SK-N-SH (cell line): Measurements from ENCODE around the gene UMOD. TPM values are rescaled to one million over a fixed set of nuclear protein-coding genes. Genes with fewer than 3 reads are reported as not detected.

Source experiments
- CTCF ChIA-PET: fragments of 300-600, 350-600 bp; formaldehyde crosslinking; extraction: SDS; loops from one replicate; lab custom pipeline; 2021; lab: Yijun Ruan, JAX
- POLR2A ChIA-PET: fragments of 350-600 bp; sonication (Branson Sonifier 250); formaldehyde crosslinking; extraction: SDS; loops from one replicate; lab custom pipeline; 2020; ENCODE audit warnings: antibody characterized with exemption, inconsistent platforms; lab: Yijun Ruan, JAX
- DNase-seq: peaks from one replicate; pipeline ENCODE4 v3.0.0; 2012
- H2AFZ ChIP-seq: fragments of 200-600 bp; sonication (generic); 2 replicates; pipeline ENCODE4 v1.8.1; 2016; ENCODE audit warnings: antibody characterized with exemption, mild to moderate bottlenecking, low read depth
- H3F3A ChIP-seq: fragments of 200-600 bp; sonication (generic); replicated peaks from 2 replicates; pipeline ENCODE3; 2016; ENCODE audit warnings: antibody characterized with exemption, mild to moderate bottlenecking; ENCODE audit not compliant: insufficient read depth
- H3K27ac ChIP-seq, 2 experiments: fragments of 200-500 bp in 1 of 2; fragments of 200-600 bp in 1 of 2; sonication (Bioruptor generic) in 1 of 2; sonication (generic), shearing (Covaris generic) in 1 of 2; 2 replicates each; pipeline versions ENCODE4 v1.5.1 to v1.6.1; 2014 to 2016; ENCODE audit warnings: low read depth in 2 of 2, inconsistent platforms in 1 of 2, low read length in 1 of 2, mild to moderate bottlenecking in 1 of 2, mixed read lengths in 1 of 2
- H3K27me3 ChIP-seq: fragments of 200-600 bp; sonication (generic), shearing (Covaris generic); 2 replicates; pipeline ENCODE4 v1.6.1; 2016; ENCODE audit warnings: mixed run types; ENCODE audit not compliant: insufficient read depth
- H3K36me3 ChIP-seq, 2 experiments: fragments of 200-500 bp in 1 of 2; fragments of 200-600 bp in 1 of 2; sonication (Bioruptor generic) in 1 of 2; sonication (generic) in 1 of 2; replicated peaks in 1 of 2; 2 replicates each; pipeline versions ENCODE3 to v1.5.1; 2014 to 2016; ENCODE audit warnings: low read length in 1 of 2, mild to moderate bottlenecking in 1 of 2; ENCODE audit not compliant: insufficient read depth in 2 of 2, control insufficient read depth in 1 of 2
- H3K4me1 ChIP-seq, 2 experiments: fragments of 200-500 bp in 1 of 2; fragments of 200-600 bp in 1 of 2; sonication (Bioruptor generic) in 1 of 2; sonication (generic), shearing (Covaris generic) in 1 of 2; 2 replicates each; pipeline versions ENCODE4 v1.5.1 to v1.6.1; 2014 to 2016; ENCODE audit warnings: low read depth in 1 of 2, low read length in 1 of 2, mixed run types in 1 of 2; ENCODE audit not compliant: insufficient read depth in 2 of 2, control insufficient read depth in 1 of 2
- H3K4me2 ChIP-seq: fragments of 200-600 bp; sonication (generic), shearing (Covaris generic); 2 replicates; pipeline ENCODE4 v1.6.1; 2017; ENCODE audit warnings: mixed run types
- H3K4me3 ChIP-seq, 2 experiments: fragments of 200-500 bp in 1 of 2; fragments of 200-600 bp in 1 of 2; sonication (Bioruptor generic) in 1 of 2; sonication (generic), shearing (Covaris generic) in 1 of 2; 2 replicates each; pipeline versions ENCODE4 v1.5.1 to v1.8.1; 2014 to 2016; ENCODE audit warnings: low read depth in 2 of 2, inconsistent platforms in 1 of 2, low read length in 1 of 2, mild to moderate bottlenecking in 1 of 2, mixed read lengths in 1 of 2, moderate library complexity in 1 of 2
- H3K79me2 ChIP-seq: fragments of 200-600 bp; sonication (generic); 2 replicates; pipeline ENCODE4 v1.8.1; 2017; ENCODE audit warnings: mild to moderate bottlenecking; ENCODE audit not compliant: insufficient read depth
- H3K9ac ChIP-seq: fragments of 200-600 bp; sonication (generic); 2 replicates; pipeline ENCODE4 v1.6.1; 2017; ENCODE audit warnings: mixed run types
- H3K9me2 ChIP-seq: fragments of 200-600 bp; sonication (generic); 2 replicates; pipeline ENCODE4 v1.6.1; 2017; ENCODE audit warnings: mixed run types
- H3K9me3 ChIP-seq: fragments of 200-600 bp; sonication (generic); 2 replicates; pipeline ENCODE4 v1.6.1; 2017; ENCODE audit warnings: mixed run types, mild to moderate bottlenecking, moderate library complexity
- H4K20me1 ChIP-seq: fragments of 200-600 bp; sonication (generic); 2 replicates; pipeline ENCODE4 v1.6.1; 2017; ENCODE audit warnings: mild to moderate bottlenecking, mixed run types; ENCODE audit not compliant: insufficient read depth
- ELF1 ChIP-seq: IDR thresholded peaks from 2 replicates; pipeline ENCODE4 v1.4.0; 2012
- EP300 ChIP-seq, 2 experiments: IDR thresholded peaks; 2 replicates each; pipeline versions ENCODE4 v1.4.0 to v1.6.1; 2012; ENCODE audit warnings: borderline replicate concordance in 1 of 2, low read depth in 1 of 2, low read length in 1 of 2
- EZH2phosphoT487 ChIP-seq: fragments of 200-600 bp; sonication (generic); IDR thresholded peaks from 2 replicates; pipeline ENCODE4 v1.6.1; 2017; ENCODE audit warnings: low read depth, mixed run types, mild to moderate bottlenecking, antibody characterized with exemption, moderate library complexity, borderline replicate concordance
- FOXM1 ChIP-seq: IDR thresholded peaks from 2 replicates; pipeline ENCODE4 v1.4.0; 2012; ENCODE audit warnings: low read depth, mild to moderate bottlenecking
- JUND ChIP-seq: IDR thresholded peaks from 2 replicates; pipeline ENCODE4 v1.4.0; 2012
- MEF2A ChIP-seq: IDR thresholded peaks from 2 replicates; pipeline ENCODE4 v1.4.0; 2012; ENCODE audit warnings: low read depth, borderline replicate concordance
- PBX3 ChIP-seq: IDR thresholded peaks from 2 replicates; pipeline ENCODE4; 2012
- TAF1 ChIP-seq: IDR thresholded peaks from 2 replicates; pipeline ENCODE4 v1.6.1; 2012; ENCODE audit warnings: low read depth, mild to moderate bottlenecking, low read length, moderate library complexity, borderline replicate concordance
- USF1 ChIP-seq: IDR thresholded peaks from 2 replicates; pipeline ENCODE4 v1.4.0; 2012; ENCODE audit warnings: low read depth, borderline replicate concordance
- USF2 ChIP-seq: fragments of 150-350 bp; IDR thresholded peaks from 2 replicates; pipeline ENCODE4 v1.6.1; 2017; ENCODE audit warnings: antibody characterized with exemption, low read length, low read depth, borderline replicate concordance
- YY1 ChIP-seq: IDR thresholded peaks from 2 replicates; pipeline ENCODE4 v1.4.0; 2012; ENCODE audit warnings: low read depth, mild to moderate bottlenecking
- WGBS: methylation state at CpG from one replicate; pipeline ENCODE4 v1.1.6; 2017; ENCODE audit warnings: low lambda C conversion rate; 5-methylcytosine and 5-hydroxymethylcytosine counted together
- polyA plus RNA-seq, 3 experiments: library from polyadenylated mRNA; depleted of rRNA; stranded (reverse); fragments of >200 nt; gene quantifications; 2 replicates each; pipeline ENCODE4 v1.2.3, GENCODE V29; 2012

UMOD gene
- polyA plus RNA-seq, 1 of the 3 experiments (the other 2 are of a cell fraction), result not detected

- TF ChIP-seq MEF2A (no peak), EP300 (IDR thresholded peaks at IDR 0.05; ENCODE audit: borderline replicate concordance in 1 of 2, low read depth in 1 of 2, low read length in 1 of 2) (no peak), JUND (no peak), USF1 (no peak), PBX3 (no peak)
- Histone ChIP-seq H3K79me2 (no peaks in the 10 kb centered on the region), H3K27me3 (no peaks in the 10 kb centered on the region), H3F3A (no peaks in the 10 kb centered on the region), H3K9me3 (no peaks in the 10 kb centered on the region), H3K4me3 (no peak overlapping the region), H2AFZ (no peak overlapping the region), H3K36me3 (no peaks in the 10 kb centered on the region), H3K4me2 (no peak overlapping the region), H3K9ac (no peak overlapping the region), H4K20me1 (no peaks in the 10 kb centered on the region), H3K27ac (no peak overlapping the region), H3K4me1 (no peaks in the 10 kb centered on the region), H3K9me2 (no peaks in the 10 kb centered on the region)
- WGBS, result 32% methylated on average over 5 of the region's 5 CpGs
- ChIA-PET POLR2A (no interaction called here), CTCF (interaction anchor here (1.0 kb wide), 1 partner anchor 52 kb away, joined by 4 read pairs; no protein-coding TSS in a partner anchor)
- DNase-seq, result no peak
Observed at GRCh38 chr16:20331635-20332034, 20.9 kb downstream of the UMOD start.

DNA sequence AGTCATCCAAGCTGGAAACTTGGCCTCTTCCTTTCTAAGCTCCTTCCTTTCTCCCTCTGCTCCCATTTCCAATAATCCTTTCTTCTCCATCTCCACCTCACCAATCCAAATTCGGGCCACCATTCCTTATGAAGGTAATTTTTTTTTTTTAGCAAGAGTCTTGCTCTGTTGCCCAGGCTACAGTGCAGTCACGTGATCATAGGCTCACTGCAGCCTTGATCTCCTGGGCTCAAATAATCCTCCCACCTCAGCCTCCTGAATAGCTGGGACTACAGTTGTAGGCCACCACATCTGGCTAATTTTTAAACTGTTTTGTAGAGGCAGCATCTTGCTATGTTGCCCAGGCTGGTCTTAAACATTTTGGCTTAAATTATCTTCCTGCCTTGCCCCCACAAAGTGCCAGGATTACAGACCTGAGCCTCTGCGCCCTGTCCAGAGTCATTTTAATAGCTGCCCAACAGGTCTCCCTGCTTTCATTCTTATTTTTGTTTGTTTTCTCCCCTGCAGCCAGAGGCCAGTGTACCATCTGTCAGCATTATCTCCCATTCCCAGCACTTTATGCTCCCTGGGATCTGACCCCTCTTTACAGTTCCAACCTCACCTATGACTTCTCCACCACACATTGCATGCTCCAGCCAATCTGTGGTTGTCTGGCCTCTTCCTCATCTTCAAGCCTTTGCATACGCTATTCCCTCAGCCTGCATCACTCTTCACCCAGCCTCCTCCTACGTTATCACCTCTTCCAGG is 22.9 kb downstream of the UMOD start:
- TF ChIP-seq YY1 (no peak), FOXM1 (no peak), EZH2phosphoT487 (no peak), TAF1 (no peak), USF2 (no peak), MEF2A (no peak), ELF1 (no peak)
- Histone ChIP-seq H3K4me3 (no peak overlapping the region), H3K27me3 (no peaks in the 10 kb centered on the region), H3K9me3 (no peaks in the 10 kb centered on the region), H3F3A (no peaks in the 10 kb centered on the region), H3K36me3 (no peaks in the 10 kb centered on the region), H2AFZ (no peak overlapping the region), H3K9ac (no peak overlapping the region), H3K79me2 (no peaks in the 10 kb centered on the region), H4K20me1 (no peaks in the 10 kb centered on the region), H3K4me1 (no peaks in the 10 kb centered on the region), H3K9me2 (no peaks in the 10 kb centered on the region), H3K4me2 (no peak overlapping the region), H3K27ac (no peak overlapping the region)
- POLR2A ChIA-PET, result interaction anchor here (0.6 kb wide), 1 partner anchor 368 kb away, joined by 3 read pairs; no protein-coding TSS in a partner anchor
- no peak for DNase-seq
- CTCF ChIA-PET, result interaction anchor here (1.1 to 1.6 kb wide), 4 partner anchors 12 to 55 kb away, joined by 3 to 4 read pairs (median 3); no protein-coding TSS in a partner anchor
- WGBS, result 9% methylated on average over 5 of the region's 5 CpGs
